ENCODE measurements around the gene NECTIN3. TPM values are rescaled to one million over a fixed set of nuclear protein-coding genes. Genes with fewer than 3 reads are reported as not detected.

Gene NECTIN3
- polyA plus RNA-seq, 1 experiment, result 98.3 TPM

DNA sequence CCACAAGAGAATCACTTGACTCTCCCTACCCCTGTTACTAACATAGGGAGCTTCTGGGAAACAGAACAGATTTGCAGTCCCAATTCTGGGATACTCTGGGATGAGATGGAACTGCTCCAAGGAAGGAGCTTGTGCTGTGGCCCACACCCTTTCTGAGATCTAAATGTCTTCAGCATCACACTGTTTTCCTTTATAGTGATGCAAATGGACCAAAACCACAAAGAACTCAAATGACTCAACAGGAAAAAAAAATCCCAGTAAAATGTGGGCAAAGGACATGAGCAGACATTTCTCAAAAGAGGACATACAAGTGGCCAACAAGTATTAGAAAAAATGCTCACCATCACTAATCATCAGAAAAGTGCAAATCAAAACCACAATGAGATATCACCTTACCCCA, 155.6 kb downstream of the NECTIN3 start:
- Histone ChIP-seq H3K27me3 (ENCODE audit: control insufficient read depth, insufficient read depth, low read length) (no peaks in the 10 kb centered on the region), H3K9me3 (ENCODE audit: control insufficient read depth, insufficient read depth, low read length) (no peaks in the 10 kb centered on the region), H3K4me3 (ENCODE audit: low read depth, low read length) (no peak overlapping the region), H3K27ac (ENCODE audit: low read depth, low read length) (no peak overlapping the region)
- no peak for DNase-seq (ENCODE audit: low read depth, low spot score)
- CTCF ChIA-PET, result no interaction called here
- POLR2A ChIA-PET, result no interaction called here
- TF ChIP-seq, protein P1, sequence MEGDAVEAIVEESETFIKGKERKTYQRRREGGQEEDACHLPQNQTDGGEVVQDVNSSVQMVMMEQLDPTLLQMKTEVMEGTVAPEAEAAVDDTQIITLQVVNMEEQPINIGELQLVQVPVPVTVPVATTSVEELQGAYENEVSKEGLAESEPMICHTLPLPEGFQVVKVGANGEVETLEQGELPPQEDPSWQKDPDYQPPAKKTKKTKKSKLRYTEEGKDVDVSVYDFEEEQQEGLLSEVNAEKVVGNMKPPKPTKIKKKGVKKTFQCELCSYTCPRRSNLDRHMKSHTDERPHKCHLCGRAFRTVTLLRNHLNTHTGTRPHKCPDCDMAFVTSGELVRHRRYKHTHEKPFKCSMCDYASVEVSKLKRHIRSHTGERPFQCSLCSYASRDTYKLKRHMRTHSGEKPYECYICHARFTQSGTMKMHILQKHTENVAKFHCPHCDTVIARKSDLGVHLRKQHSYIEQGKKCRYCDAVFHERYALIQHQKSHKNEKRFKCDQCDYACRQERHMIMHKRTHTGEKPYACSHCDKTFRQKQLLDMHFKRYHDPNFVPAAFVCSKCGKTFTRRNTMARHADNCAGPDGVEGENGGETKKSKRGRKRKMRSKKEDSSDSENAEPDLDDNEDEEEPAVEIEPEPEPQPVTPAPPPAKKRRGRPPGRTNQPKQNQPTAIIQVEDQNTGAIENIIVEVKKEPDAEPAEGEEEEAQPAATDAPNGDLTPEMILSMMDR (IDR thresholded peaks at IDR 0.05; ENCODE audit: low read depth, low read length), result no peak

DNA sequence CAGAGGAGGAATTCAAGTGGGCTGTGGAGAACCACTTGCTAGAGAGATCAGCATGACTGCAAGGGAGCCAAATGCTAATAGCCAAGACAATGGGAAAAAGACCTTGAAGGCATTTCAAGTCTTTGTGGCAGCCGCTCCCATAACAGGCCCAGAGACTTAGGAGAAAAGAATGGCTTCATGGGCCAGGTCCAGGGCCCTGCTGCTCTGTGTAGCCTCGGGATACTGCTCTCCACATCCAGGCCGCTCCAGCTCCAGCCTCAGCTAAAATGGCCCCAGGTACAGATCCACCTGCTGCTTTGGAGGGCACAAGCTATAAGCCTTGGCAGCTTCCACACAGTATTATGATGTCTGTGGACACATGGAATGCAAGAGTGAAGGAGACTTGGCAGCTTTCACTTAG, 157.7 kb downstream of the NECTIN3 start:
- Histone ChIP-seq H3K4me3 (ENCODE audit: low read depth, low read length) (no peak overlapping the region), H3K27me3 (ENCODE audit: control insufficient read depth, insufficient read depth, low read length) (no peaks in the 10 kb centered on the region), H3K27ac (ENCODE audit: low read depth, low read length) (no peak overlapping the region), H3K9me3 (ENCODE audit: control insufficient read depth, insufficient read depth, low read length) (no peaks in the 10 kb centered on the region)
- TF ChIP-seq, protein P1 (IDR thresholded peaks at IDR 0.05; ENCODE audit: low read depth, low read length), result no peak
- POLR2A ChIA-PET, result no interaction called here
- DNase-seq (ENCODE audit: low read depth, low spot score), result no peak
- CTCF ChIA-PET, result no interaction called here

DNA sequence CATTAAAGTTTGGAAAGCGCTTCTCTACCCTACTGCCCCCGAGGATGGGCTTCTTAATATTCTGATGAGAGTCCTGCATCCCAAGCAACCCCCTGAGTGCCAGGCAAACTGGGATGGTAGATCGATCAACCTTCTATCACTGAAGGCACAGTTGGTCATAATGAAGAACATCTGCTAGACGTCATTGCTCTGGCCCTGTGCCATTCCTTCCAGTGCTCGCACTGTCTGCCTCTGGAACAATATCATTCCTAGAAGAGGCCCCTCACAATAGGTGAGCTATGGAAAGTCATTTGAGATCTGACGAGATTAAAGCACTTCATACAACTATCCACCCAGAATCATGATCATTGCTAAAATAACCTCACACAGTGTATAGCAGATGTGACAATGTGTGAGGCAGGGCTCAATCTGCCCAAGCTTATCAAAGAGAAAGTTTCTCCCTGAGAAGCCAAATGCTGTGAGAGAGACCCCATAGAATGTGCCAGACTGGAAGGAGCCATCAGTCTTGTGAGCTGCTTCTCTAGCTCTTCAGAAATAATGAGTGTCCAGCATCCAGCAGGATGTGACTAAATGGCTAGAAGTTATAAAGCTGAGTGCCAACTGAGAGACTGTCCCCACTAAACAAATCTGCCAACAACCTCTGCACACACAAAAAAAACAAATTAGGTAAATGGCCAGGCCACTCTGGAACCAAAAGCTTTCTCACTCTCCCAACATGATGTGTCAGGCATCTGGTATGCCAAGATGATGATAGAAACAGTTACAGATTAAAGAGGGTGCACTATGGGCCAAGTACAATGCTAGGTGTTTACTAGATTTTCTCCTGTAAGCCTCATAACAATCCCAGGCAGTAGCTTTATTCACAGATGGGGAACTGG, 165.5 kb downstream of the NECTIN3 start:
- H3K4me3 ChIP-seq (ENCODE audit: low read depth, low read length), result no peak overlapping the region
- no peak for DNase-seq (ENCODE audit: low read depth, low spot score)
- ChIA-PET CTCF (interaction anchor here (1.0 kb wide), 1 partner anchor 100 kb away, joined by 3 read pairs; no protein-coding TSS in a partner anchor), POLR2A (no interaction called here)
- no peak overlapping the region for H3K27ac ChIP-seq (ENCODE audit: low read depth, low read length)
- H3K27me3 ChIP-seq (ENCODE audit: control insufficient read depth, insufficient read depth, low read length), result no peaks in the 10 kb centered on the region
- peaks cover 3% of the 10 kb centered on the region for H3K9me3 ChIP-seq (ENCODE audit: control insufficient read depth, insufficient read depth, low read length)
- TF ChIP-seq, protein P1 (IDR thresholded peaks at IDR 0.05; ENCODE audit: low read depth, low read length), result no peak

DNA sequence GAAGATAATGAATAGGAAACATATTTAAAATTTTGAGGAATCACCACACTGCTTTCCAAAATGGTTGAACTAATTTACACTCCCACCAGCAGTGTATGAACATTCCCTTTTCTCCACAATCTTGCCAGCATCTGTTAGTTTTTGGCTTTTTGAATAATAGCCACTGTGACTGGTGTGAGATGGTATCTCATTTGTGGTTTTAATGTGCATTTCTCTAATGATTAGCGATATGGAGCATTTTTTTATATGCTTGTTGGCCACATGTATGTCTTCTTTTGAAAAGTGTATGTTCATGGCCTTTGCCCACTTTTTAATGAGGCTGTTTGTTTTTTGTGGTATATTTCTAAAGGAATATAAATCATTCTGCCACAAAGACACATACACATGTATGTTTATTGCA, 166.3 kb downstream of the NECTIN3 start:
- ChIA-PET POLR2A (no interaction called here), CTCF (no interaction called here)
- no peak overlapping the region for H3K4me3 ChIP-seq (ENCODE audit: low read depth, low read length)
- H3K27ac ChIP-seq (ENCODE audit: low read depth, low read length), result no peak overlapping the region
- no peak for DNase-seq (ENCODE audit: low read depth, low spot score)
- peaks cover 11% of the 10 kb centered on the region for H3K9me3 ChIP-seq (ENCODE audit: control insufficient read depth, insufficient read depth, low read length)
- TF ChIP-seq, protein P1 (IDR thresholded peaks at IDR 0.05; ENCODE audit: low read depth, low read length), result no peak
- no peaks in the 10 kb centered on the region for H3K27me3 ChIP-seq (ENCODE audit: control insufficient read depth, insufficient read depth, low read length)

DNA sequence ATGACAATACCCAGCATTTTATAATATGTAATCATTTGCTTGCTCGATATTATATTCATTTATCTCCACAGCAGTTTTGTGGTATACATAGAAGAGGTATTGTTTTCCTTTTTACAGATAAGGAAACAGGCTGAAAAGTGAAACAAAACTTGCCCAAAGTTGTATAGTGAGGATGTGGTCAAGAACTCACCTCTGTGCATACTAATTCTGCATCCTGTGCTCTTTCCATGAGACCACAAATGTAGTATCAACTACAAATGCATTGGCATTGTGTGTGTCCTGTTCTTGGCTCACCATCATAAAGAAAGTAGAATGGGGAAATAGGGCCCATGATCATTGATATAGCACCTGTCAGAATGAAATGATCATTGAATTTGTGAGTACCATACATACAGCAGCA, 167.3 kb downstream of the NECTIN3 start:
- no peak for DNase-seq (ENCODE audit: low read depth, low spot score)
- TF ChIP-seq, protein P1 (IDR thresholded peaks at IDR 0.05; ENCODE audit: low read depth, low read length), result no peak
- Histone ChIP-seq H3K9me3 (ENCODE audit: control insufficient read depth, insufficient read depth, low read length) (peaks cover 16% of the 10 kb centered on the region), H3K27me3 (ENCODE audit: control insufficient read depth, insufficient read depth, low read length) (no peaks in the 10 kb centered on the region), H3K27ac (ENCODE audit: low read depth, low read length) (no peak overlapping the region), H3K4me3 (ENCODE audit: low read depth, low read length) (no peak overlapping the region)
- ChIA-PET POLR2A (no interaction called here), CTCF (no interaction called here)
